Renal pelvis (tissue), 4 donors: ENCODE measurements around the gene BFSP2. TPM values are rescaled to one million over a fixed set of nuclear protein-coding genes. Genes with fewer than 3 reads are reported as not detected.

Experiments
- DNase-seq: peaks from one replicate; pipeline ENCODE4 v3.0.0-alpha.2; 2013
- polyA plus RNA-seq, 3 donors: library from polyadenylated mRNA; unstranded; fragments of 120-200 nt; gene quantifications; one replicate each; pipeline ENCODE4 v1.2.1, GENCODE V29; 2013; ENCODE audit not compliant: insufficient read length in 3 of 3

BFSP2 gene
- polyA plus RNA-seq, 3 donors, result 0.13 to 0.28 TPM; not detected in 1

GRCh38 chr3:133383175-133383574 lies 16.7 kb upstream of the BFSP2 start:
- DNase-seq, result no peak

- no peak for DNase-seq
These were observed 16.1 kb upstream of the BFSP2 start for GRCh38 chr3:133383741-133384140.

DNA sequence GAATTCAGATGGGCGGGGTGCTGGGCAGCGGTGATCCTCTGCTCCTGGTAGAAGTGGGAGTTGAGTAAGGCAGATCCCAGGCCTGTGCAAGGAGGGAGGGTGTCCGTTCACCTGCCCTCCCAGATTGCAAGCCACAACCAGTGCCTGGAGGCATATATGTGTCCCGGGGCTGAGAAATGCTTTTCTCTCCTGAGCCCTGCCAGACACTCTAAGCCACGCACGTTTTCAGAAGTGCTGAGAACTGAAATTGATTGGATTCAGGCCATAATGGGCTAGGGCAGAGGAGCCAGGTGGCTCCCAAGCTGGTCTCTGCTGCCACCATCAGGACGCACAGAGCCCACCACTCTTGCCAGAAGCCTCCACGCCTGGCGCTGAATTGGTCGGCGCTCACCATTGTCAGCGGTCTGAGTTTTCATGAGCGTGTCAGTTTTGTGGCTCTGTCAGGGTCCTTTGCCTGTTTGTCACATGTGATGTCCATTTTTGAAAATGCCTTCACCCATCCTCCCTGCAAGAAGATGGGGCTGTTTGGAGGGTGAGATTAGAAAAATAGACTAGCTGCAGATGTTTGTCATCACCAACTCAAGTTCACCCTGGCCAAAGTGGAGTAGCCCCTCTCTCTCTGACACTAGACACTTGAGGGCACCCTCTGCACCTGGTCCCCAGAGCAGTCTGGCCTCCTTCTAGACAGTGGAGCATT lies 15.4 kb upstream of the BFSP2 start:
- DNase-seq, result peak; percentile 65

- DNase-seq, result no peak
These were observed 13.0 kb upstream of the BFSP2 start for GRCh38 chr3:133386876-133387275.

DNA sequence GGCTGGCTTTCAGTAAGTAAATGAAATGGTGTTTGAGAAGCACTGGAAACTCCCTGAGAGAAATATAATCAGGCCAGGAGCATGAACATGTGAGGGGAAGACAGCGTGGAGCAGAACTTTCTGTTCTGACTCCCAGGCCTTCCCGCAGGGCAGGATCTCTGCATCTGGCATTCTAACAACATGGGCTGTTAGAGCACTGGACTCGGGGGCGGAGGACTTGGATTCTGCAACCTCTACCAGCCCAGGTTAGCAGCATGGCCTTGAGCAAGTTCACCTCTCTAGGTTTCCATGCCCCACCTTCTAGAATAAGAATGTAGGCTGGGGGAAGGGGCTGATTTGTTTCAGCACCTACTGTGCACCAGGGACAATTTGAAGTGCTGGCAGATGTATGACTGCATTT lies 12.5 kb upstream of the BFSP2 start:
- DNase-seq, result no peak

GRCh38 chr3:133388696-133389395 lies 11.0 kb upstream of the BFSP2 start:
- no peak for DNase-seq

GRCh38 chr3:133390715-133391114 lies 9.1 kb upstream of the BFSP2 start:
- DNase-seq, result no peak

DNA sequence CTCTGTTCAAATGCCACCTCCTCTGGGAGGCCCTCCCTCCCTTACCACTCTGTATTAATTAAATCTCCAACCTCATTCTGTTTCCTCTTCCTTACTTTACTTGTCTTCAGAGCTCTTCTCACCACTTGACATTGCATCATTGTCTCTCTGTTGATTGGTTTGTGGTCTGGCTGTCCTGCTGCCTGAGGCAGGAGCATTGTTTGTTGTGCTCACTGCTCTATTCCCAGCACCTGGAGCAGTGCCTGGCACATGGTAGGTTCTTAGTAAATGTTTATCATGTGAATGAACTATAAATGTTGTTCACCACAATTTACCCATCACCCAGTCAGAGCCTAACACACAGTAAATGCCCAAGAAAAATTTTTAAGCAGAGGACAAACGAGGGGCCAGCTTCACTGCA lies 6.7 kb upstream of the BFSP2 start:
- DNase-seq, result no peak

DNA sequence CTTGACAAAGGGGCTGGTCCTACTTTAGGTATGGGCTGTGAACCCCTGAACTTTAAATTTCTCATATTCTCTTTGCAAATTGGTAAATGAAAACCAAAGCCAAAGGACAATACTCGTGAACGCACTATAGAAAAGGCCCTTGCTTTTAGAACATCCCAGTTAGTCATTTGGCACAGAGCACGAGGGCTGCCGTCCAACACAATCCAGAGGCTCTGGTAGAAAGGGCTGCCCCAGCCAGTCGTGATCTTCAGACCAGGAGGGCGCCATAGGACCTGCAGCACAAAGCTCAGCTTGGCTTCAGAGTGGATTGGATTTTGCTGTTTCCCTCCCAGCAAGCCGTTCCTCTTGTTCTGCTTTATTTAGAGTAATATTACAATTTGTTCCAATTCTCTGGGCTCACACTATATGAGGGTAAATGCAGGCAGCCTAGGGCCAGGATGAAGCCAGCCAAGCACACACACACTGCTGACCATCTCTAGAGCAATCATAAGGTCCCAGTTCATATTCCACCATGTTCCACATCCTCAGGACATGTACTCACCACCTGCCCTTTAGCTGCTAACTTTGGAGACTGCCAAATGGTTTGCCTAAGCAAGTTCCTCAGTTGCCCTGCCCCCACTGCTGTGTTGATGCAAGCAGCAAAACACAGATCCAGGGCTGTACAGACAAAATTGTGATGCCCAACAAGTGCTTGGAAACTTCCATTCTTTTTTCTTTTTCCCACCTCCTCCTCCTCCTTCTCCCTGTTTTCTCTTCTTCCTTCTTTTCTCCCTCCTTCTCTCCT lies 6.0 kb upstream of the BFSP2 start:
- DNase-seq, result no peak

GRCh38 chr3:133394561-133395311 lies 5.1 kb upstream of the BFSP2 start:
- DNase-seq, result no peak

- no peak for DNase-seq
These were observed 3.0 kb upstream of the BFSP2 start for GRCh38 chr3:133396906-133397305.

DNA sequence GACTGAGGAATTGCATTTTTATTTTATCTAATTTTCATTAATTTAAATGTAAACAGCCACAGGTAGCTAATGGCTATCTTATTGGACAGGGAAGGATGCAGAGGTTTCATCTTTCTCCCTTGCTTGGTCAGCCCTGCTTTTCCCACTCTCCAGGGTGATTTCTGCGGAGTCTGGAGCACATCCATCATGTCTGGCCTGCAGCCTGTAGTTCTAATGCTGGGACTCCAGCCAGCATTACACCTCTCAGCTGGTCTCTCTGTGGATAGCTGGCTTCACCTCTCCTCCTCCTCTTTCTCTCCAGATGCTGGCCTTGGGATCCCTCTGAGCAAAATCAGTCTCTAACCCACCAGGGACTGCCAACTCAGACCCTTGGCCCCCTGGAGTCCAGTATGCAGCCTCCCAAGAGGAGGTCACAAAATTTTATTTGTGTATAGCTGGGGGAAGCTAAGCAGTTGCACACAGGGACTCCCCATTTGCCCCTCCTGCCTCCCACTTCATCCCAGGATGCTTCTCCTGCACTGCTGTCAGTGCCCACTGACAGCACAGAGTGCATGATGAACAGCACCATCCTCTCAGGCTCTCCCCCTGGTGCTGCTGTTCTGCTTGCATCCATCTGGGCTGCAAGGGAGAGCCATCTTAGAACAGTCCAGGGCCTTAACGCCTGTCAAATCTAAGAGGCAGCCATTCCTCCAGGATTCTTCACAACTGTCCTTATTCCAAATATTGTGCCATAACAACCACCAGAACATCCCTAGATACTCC lies 1.7 kb downstream of the BFSP2 start:
- no peak for DNase-seq

DNA sequence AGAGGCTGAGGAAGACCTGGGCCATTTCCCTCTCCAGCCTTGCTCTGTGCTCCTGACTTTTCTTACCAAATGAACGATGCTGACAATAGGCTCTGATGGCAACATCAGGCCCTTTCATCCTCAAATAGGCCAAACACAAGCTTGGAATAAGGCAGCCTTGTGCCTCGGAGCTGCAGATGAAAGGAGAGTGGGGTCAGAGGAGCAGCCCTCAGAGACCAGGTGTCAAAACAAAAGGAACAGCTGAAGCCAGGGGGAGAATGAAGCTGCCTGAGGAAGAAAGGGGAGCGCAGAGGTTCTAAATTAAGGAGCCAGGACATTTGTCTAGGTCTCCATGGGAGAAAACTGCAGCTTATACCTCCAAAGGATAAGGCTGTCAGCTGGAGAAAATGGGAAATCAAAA lies 5.1 kb downstream of the BFSP2 start:
- no peak for DNase-seq

- no peak for DNase-seq
These were observed 8.5 kb downstream of the BFSP2 start for GRCh38 chr3:133408366-133408765.

GRCh38 chr3:133408961-133409360 lies 9.1 kb downstream of the BFSP2 start:
- no peak for DNase-seq

GRCh38 chr3:133410191-133410892 lies 10.5 kb downstream of the BFSP2 start:
- peak; percentile 26 for DNase-seq

DNA sequence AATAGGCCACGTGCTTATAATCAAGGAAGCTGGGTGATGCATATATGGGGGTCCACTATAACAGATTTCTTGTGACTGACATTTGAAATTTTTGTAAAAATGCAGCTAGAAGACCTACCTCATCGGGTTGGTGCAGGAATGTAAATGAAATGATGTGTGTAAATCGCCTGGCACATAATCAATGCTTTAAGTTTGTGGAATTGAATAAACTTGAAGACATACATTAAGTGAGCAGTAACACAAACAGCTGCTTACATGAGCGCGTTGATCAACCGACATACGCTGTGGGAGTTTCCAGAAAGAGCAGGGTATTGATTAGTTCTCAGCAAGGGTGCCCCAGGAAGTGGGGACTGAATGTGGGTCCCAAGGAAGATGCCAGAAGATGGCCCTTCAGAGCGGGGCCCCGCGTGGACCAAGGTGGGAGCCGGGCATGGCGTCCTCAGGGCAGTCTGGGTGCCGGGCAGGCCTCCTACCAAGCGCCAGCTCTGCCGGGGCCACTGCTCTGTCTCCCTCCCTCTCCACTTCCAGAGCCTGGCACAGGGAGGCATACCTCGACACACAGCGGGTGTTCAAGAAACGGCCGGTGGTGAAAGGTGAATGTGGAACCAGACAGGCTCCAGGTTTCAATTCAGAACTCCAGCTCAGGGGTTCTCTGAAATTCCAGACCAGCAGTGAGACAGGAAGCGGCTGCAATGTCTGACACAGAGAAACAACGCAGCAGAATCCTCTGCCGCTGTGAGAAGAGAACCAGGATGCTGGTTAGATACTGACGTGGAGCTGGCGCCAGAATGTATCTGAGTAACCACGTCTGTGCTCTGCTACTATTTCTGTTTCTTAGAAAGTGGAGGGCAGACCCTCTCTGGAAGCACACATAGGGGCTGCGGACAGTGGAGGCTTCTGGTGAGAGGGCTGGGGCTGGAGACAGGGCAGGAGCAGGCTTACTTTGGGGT lies 12.6 kb downstream of the BFSP2 start:
- no peak for DNase-seq

DNA sequence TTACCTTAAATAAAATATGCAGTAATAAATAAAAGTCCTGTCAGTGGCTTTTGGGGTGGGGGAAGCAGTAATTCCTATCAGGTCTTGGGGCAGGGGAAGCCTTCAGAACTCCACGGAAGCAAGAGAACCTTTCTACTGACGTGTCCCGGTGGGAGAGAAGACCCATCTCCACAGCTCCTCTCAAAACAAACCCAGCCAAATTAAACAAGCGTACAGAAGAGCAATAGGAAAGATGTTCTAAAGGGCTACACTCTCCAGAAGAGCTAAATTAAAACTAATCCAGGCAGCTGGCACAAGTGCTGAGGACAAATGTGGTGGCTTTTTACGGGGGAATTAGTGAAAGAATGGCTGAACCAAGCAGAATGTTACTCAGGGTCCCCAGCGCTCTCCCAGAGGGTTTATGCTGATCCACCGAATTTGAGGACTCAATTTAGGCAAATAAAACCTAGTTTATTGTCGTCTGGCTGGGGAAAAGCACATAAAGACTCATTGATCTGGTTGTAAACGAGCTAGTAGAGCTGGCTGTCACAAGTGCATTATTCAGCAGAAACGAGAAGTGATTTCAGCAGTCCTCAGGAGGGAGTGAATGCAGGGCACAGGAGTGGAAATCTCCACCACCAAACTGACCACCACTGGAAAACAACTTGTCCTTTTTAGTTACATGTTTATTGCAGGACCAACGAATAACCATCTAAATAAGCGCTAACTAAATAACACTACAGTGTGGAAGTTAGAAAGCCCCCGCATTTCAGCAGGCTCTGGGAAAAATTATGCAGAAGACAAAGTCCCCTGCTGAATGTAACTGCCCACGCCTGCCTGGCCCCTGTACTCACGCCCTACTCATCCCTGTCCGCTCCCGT lies 13.5 kb downstream of the BFSP2 start:
- DNase-seq, result no peak

- DNase-seq, result no peak
These were observed 14.2 kb downstream of the BFSP2 start for GRCh38 chr3:133414021-133414392.
